ACC112 (cell line): ENCODE data around the gene ZNF846.
A peak's percentile ranks its signal among the peaks of the same experiment; 100 is the strongest.

Experiments used
- H2AFZ ChIP-seq: fragments of 200-600 bp; sonication (generic); one replicate; pipeline ENCODE4 v1.6.0; 2017; ENCODE audit warnings: antibody characterized with exemption, low read length; ENCODE audit not compliant: unreplicated experiment
- H3K27ac ChIP-seq: fragments of 200-600 bp; sonication (generic); 2 replicates; pipeline ENCODE4 v1.5.1; 2014; ENCODE audit warnings: low read depth, mild to moderate bottlenecking, antibody characterized with exemption, low read length, moderate library complexity
- H3K27me3 ChIP-seq: fragments of 200-600 bp; sonication (generic); 2 replicates; pipeline ENCODE4 v1.6.1; 2014; ENCODE audit warnings: mild to moderate bottlenecking, antibody characterized with exemption, low read length, moderate library complexity, mixed read lengths; ENCODE audit not compliant: insufficient read depth
- H3K36me3 ChIP-seq: fragments of 200-600 bp; sonication (generic); 2 replicates; pipeline ENCODE4 v1.6.1; 2016; ENCODE audit warnings: mild to moderate bottlenecking, antibody characterized with exemption, low read length, moderate library complexity, mixed read lengths; ENCODE audit not compliant: insufficient read depth
- H3K4me1 ChIP-seq: fragments of 200-600 bp; sonication (generic); one replicate; pipeline ENCODE4 v1.6.1; 2016; ENCODE audit warnings: low read length, mixed read lengths; ENCODE audit not compliant: insufficient read depth, unreplicated experiment, control insufficient read depth
- H3K4me3 ChIP-seq: fragments of 200-600 bp; sonication (generic); 2 replicates; pipeline ENCODE4 v1.5.1; 2014; ENCODE audit warnings: mild to moderate bottlenecking, low read depth, low read length
- H3K79me2 ChIP-seq: fragments of 200-600 bp; sonication (generic); one replicate; pipeline ENCODE4 v1.6.0; 2016; ENCODE audit warnings: low read length; ENCODE audit not compliant: control insufficient read depth, unreplicated experiment, insufficient read depth

Gene ZNF846

GRCh38 chr19:9768175-9769112 is at the start of gene ZNF846:
TSS of gene ZNF846 (minus strand) at chr19:9768738. CDS start at chr19:9764950, 3,788 bp downstream.
- Histone ChIP-seq H3K36me3 (no peaks in the 10 kb centered on the region), H3K79me2 (peaks cover 2% of the 10 kb centered on the region), H2AFZ (peak within 1 kb of the TSS; percentile 97), H3K4me1 (no peaks in the 10 kb centered on the region), H3K27me3 (no peaks in the 10 kb centered on the region), H3K4me3 (peak within 1 kb of the TSS; percentile 95), H3K27ac (peak within 1 kb of the TSS; percentile 94)

GRCh38 chr19:9818175-9818733 is 49.7 kb upstream of the ZNF846 start:
- Histone ChIP-seq H3K27me3 (no peaks in the 10 kb centered on the region), H3K4me3 (peak overlapping the region; percentile 94), H3K4me1 (peaks cover 14% of the 10 kb centered on the region), H3K27ac (peak overlapping the region; percentile 88), H3K79me2 (peaks cover 27% of the 10 kb centered on the region), H2AFZ (peak overlapping the region; percentile 77), H3K36me3 (peaks cover 5% of the 10 kb centered on the region; the same call in 1 of the 2 replicates)

- H3K27me3 ChIP-seq, result no peaks in the 10 kb centered on the region
- no peak overlapping the region for H3K27ac ChIP-seq
- H3K79me2 ChIP-seq, result peaks cover 3% of the 10 kb centered on the region
- no peaks in the 10 kb centered on the region for H3K4me1 ChIP-seq
- H3K4me3 ChIP-seq, result no peak overlapping the region
- H3K36me3 ChIP-seq, result 0 out of 2 replicates have a peak, but pooled peaks cover 4% of the 10 kb centered on the region
- H2AFZ ChIP-seq, result no peak overlapping the region
Observed at GRCh38 chr19:9811139-9811538, 42.6 kb upstream of the ZNF846 start.

- no peak overlapping the region for H3K4me3 ChIP-seq
- H3K27ac ChIP-seq, result no peak overlapping the region
- no peaks in the 10 kb centered on the region for H3K36me3 ChIP-seq
- H3K27me3 ChIP-seq, result no peaks in the 10 kb centered on the region
- H3K4me1 ChIP-seq, result no peaks in the 10 kb centered on the region
- no peaks in the 10 kb centered on the region for H3K79me2 ChIP-seq
- no peak overlapping the region for H2AFZ ChIP-seq
Observed at GRCh38 chr19:9808855-9809824, 40.6 kb upstream of the ZNF846 start.

- no peaks in the 10 kb centered on the region for H3K36me3 ChIP-seq
- H3K4me3 ChIP-seq, result no peak overlapping the region
- no peaks in the 10 kb centered on the region for H3K79me2 ChIP-seq
- H3K4me1 ChIP-seq, result no peaks in the 10 kb centered on the region
- H2AFZ ChIP-seq, result no peak overlapping the region
- H3K27me3 ChIP-seq, result no peaks in the 10 kb centered on the region
- no peak overlapping the region for H3K27ac ChIP-seq
Observed at GRCh38 chr19:9806803-9807202, 38.3 kb upstream of the ZNF846 start.

- no peaks in the 10 kb centered on the region for H3K79me2 ChIP-seq
- no peaks in the 10 kb centered on the region for H3K36me3 ChIP-seq
- H2AFZ ChIP-seq, result no peak overlapping the region
- H3K27ac ChIP-seq, result no peak overlapping the region
- no peak overlapping the region for H3K4me3 ChIP-seq
- H3K27me3 ChIP-seq, result no peaks in the 10 kb centered on the region
- no peaks in the 10 kb centered on the region for H3K4me1 ChIP-seq
Observed at GRCh38 chr19:9801976-9802375, 33.4 kb upstream of the ZNF846 start.

- no peak overlapping the region for H3K4me3 ChIP-seq
- H3K27me3 ChIP-seq, result no peaks in the 10 kb centered on the region
- no peaks in the 10 kb centered on the region for H3K79me2 ChIP-seq
- no peak overlapping the region for H3K27ac ChIP-seq
- H2AFZ ChIP-seq, result no peak overlapping the region
- H3K4me1 ChIP-seq, result no peaks in the 10 kb centered on the region
- no peaks in the 10 kb centered on the region for H3K36me3 ChIP-seq
Observed at GRCh38 chr19:9799162-9799561, 30.6 kb upstream of the ZNF846 start.

GRCh38 chr19:9797871-9798270 is 29.3 kb upstream of the ZNF846 start:
- Histone ChIP-seq H2AFZ (no peak overlapping the region), H3K36me3 (no peaks in the 10 kb centered on the region), H3K27me3 (no peaks in the 10 kb centered on the region), H3K27ac (no peak overlapping the region), H3K79me2 (no peaks in the 10 kb centered on the region), H3K4me3 (no peak overlapping the region), H3K4me1 (no peaks in the 10 kb centered on the region)

- Histone ChIP-seq H2AFZ (no peak overlapping the region), H3K79me2 (no peaks in the 10 kb centered on the region), H3K27ac (no peak overlapping the region)
Observed at GRCh38 chr19:9796113-9796773, 27.7 kb upstream of the ZNF846 start.

More at GRCh38 chr19:9796113-9796773, 27.7 kb upstream of the ZNF846 start:
- Histone ChIP-seq H3K4me3 (no peak overlapping the region; the same call in 1 of the 2 replicates), H3K27me3 (no peaks in the 10 kb centered on the region), H3K4me1 (no peaks in the 10 kb centered on the region), H3K36me3 (no peaks in the 10 kb centered on the region)
